Measurements from ENCODE around the gene TPST2. TPM values are rescaled to one million over a fixed set of nuclear protein-coding genes. Genes with fewer than 3 reads are reported as not detected.
A peak's percentile ranks its signal among the peaks of the same experiment; 100 is the strongest.

The TPST2 gene
- total RNA-seq, 1 experiment from 2014 or later = 50.1 TPM

DNA sequence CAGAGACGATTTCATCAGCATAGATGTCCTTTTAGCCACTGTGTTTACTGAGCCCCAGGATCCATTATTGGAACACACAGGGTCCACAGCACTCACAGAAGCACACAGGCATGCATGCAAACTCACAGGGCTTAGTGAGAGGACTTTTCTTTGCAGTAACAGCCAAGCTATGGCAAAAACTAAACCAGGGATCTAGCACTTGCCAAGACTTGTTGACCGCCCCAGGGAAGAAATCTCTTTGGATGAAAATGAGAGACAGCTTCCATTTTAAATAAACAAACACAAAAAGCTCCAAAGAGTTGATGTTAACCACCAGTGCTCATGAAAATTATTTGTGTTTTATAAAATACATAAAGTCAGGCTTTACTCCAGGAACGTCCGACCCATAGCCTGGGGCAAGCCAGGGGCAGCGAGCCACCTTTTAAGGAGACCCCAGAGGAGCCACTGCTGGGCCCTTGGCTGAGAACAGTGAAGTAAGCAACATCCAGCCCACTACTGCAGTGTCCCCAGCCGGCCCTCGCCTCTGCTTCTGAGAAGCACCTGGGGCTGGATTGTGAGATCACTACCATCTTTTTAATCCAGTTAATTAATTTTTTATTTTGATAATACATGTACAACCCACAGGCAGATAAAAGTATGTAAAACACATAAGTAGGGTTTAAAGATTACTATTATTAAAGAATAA lies 55.6 kb downstream of the TPST2 start:
- H3K79me2 ChIP-seq (ENCODE audit: insufficient read depth, low read length) = no peaks in the 10 kb centered on the region; the same call in 1 of the 2 replicates
- H4K8ac ChIP-seq (replicated peaks; ENCODE audit: insufficient read length, low read depth, low read length) = no peak overlapping the region
- no peaks in the 10 kb centered on the region for H3K9me3 ChIP-seq (ENCODE audit: control insufficient read depth, low read depth, low read length)
- no peak overlapping the region for H2BK5ac ChIP-seq (ENCODE audit: insufficient read length, low read length)
- H3K14ac ChIP-seq (ENCODE audit: insufficient read depth, low read length) = no peak overlapping the region
- no peaks in the 10 kb centered on the region for H3K9me3 Mint-ChIP-seq
- DNase-seq = no peak
- H2BK20ac ChIP-seq (ENCODE audit: low read depth, low read length, poor library complexity, severe bottlenecking) = no peak overlapping the region
- H2AK5ac ChIP-seq (ENCODE audit: insufficient read length, low read length) = no peak overlapping the region
- H4K20me1 ChIP-seq (ENCODE audit: control insufficient read depth, insufficient read depth, insufficient read length) = no peaks in the 10 kb centered on the region
- WGBS (ENCODE audit: extremely low coverage, insufficient read length, low lambda C conversion rate) = no CpG with 5 or more reads among the region's 7 CpGs
- no peak overlapping the region for H3K18ac ChIP-seq (ENCODE audit: insufficient read length, low read depth, low read length)
- no peak overlapping the region for H4K91ac ChIP-seq (ENCODE audit: insufficient read length, low read depth, low read length)
- H2BK15ac ChIP-seq (ENCODE audit: low read depth, low read length) = no peak overlapping the region
- TF ChIP-seq, protein P1, sequence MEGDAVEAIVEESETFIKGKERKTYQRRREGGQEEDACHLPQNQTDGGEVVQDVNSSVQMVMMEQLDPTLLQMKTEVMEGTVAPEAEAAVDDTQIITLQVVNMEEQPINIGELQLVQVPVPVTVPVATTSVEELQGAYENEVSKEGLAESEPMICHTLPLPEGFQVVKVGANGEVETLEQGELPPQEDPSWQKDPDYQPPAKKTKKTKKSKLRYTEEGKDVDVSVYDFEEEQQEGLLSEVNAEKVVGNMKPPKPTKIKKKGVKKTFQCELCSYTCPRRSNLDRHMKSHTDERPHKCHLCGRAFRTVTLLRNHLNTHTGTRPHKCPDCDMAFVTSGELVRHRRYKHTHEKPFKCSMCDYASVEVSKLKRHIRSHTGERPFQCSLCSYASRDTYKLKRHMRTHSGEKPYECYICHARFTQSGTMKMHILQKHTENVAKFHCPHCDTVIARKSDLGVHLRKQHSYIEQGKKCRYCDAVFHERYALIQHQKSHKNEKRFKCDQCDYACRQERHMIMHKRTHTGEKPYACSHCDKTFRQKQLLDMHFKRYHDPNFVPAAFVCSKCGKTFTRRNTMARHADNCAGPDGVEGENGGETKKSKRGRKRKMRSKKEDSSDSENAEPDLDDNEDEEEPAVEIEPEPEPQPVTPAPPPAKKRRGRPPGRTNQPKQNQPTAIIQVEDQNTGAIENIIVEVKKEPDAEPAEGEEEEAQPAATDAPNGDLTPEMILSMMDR (conservative IDR thresholded peaks at IDR 0.05) = no peak
- no peaks in the 10 kb centered on the region for H3K4me1 Mint-ChIP-seq
- no peaks in the 10 kb centered on the region for H3K4me1 ChIP-seq (ENCODE audit: insufficient read depth, low read length)
- H3K4ac ChIP-seq (ENCODE audit: low read depth, low read length) = no peak overlapping the region
- no peak overlapping the region for H4K5ac ChIP-seq (ENCODE audit: insufficient read length, low read depth, low read length)
- no peaks in the 10 kb centered on the region for H3K27me3 ChIP-seq (ENCODE audit: insufficient read depth, low read length)
- H2BK120ac ChIP-seq (ENCODE audit: low read depth, low read length, poor library complexity, severe bottlenecking) = no peak overlapping the region
- H3K79me1 ChIP-seq (ENCODE audit: insufficient read depth, low read depth, low read length, poor library complexity, severe bottlenecking) = peaks cover 3% of the 10 kb centered on the region
- H3K23ac ChIP-seq (ENCODE audit: insufficient read length, low read depth, low read length) = no peak overlapping the region
- no peak overlapping the region for H3K4me3 Mint-ChIP-seq
- no peak overlapping the region for H2BK12ac ChIP-seq (ENCODE audit: insufficient read length, low read depth, low read length)
- H3K27ac ChIP-seq (ENCODE audit: insufficient read length, low read depth, low read length) = no peak overlapping the region
- no peak overlapping the region for H3K9ac ChIP-seq (ENCODE audit: extremely low read depth, insufficient read length, low read length)
- no peaks in the 10 kb centered on the region for H3K23me2 ChIP-seq (ENCODE audit: insufficient read length, low read depth, low read length, poor library complexity, severe bottlenecking)
- H3K27me3 Mint-ChIP-seq (ENCODE audit: low read depth) = no peaks in the 10 kb centered on the region
- H3K36me3 Mint-ChIP-seq (ENCODE audit: insufficient read depth in 1 of 3, low read depth in 3 of 3) = peaks cover 44 to 75% (median 64%) of the 10 kb centered on the region in 3 experiments
- H3K4me2 ChIP-seq (ENCODE audit: insufficient read depth, insufficient read length, low read length) = no peak overlapping the region
- no peak overlapping the region for H3K56ac ChIP-seq (ENCODE audit: insufficient read length, low read depth, low read length)
- no peak overlapping the region for H3T11ph ChIP-seq (ENCODE audit: low read length)
- peak overlapping the region in 2 of 3 experiments; percentile 80 to 84; a peak in 2 of 7 replicates for H3K27ac Mint-ChIP-seq
- no peak overlapping the region for H2AFZ ChIP-seq (ENCODE audit: low read length)

Measured in H9 (cell line).